BE2C (cell line): Measurements from ENCODE around the gene EDN3.

Experiments
- DNase-seq: peaks from one replicate; pipeline ENCODE4 v3.0.0-alpha.2; 2020
- H3K27me3 ChIP-seq: fragments of 250-450 bp; sonication (Bioruptor Pico); 2 replicates; pipeline ENCODE4 v1.5.1; 2020; ENCODE audit warnings: mild to moderate bottlenecking
- H3K36me3 ChIP-seq: fragments of 250-450 bp; sonication (Bioruptor Pico); 2 replicates; pipeline ENCODE4 v1.5.1; 2020; ENCODE audit warnings: mild to moderate bottlenecking
- H3K4me1 ChIP-seq: fragments of 250-450 bp; sonication (Bioruptor Pico); 2 replicates; pipeline ENCODE4 v1.5.1; 2020
- H3K4me3 ChIP-seq: 2 replicates; pipeline ENCODE4 v1.5.1; 2011; ENCODE audit warnings: low read depth, low read length
- H3K9me3 ChIP-seq: fragments of 250-450 bp; sonication (Bioruptor Pico); 2 replicates; pipeline ENCODE4 v1.5.1; 2020
- CTCF ChIP-seq: IDR thresholded peaks from 2 replicates; pipeline ENCODE4 v1.5.1; 2012; ENCODE audit warnings: mild to moderate bottlenecking, low read depth, low read length

EDN3 gene

GRCh38 chr20:59359906-59360725, 59.7 kb downstream of the EDN3 start:
- no peaks in the 10 kb centered on the region for H3K4me1 ChIP-seq
- no peaks in the 10 kb centered on the region for H3K27me3 ChIP-seq
- no peaks in the 10 kb centered on the region for H3K36me3 ChIP-seq
- TF ChIP-seq CTCF: no peak
- no peaks in the 10 kb centered on the region for H3K9me3 ChIP-seq
- H3K4me3 ChIP-seq: no peak overlapping the region
- DNase-seq: no peak

- TF ChIP-seq CTCF: no peak
- no peak for DNase-seq
- H3K9me3 ChIP-seq: no peaks in the 10 kb centered on the region
- no peaks in the 10 kb centered on the region for H3K4me1 ChIP-seq
- H3K36me3 ChIP-seq: no peaks in the 10 kb centered on the region
- no peak overlapping the region for H3K4me3 ChIP-seq
- H3K27me3 ChIP-seq: no peaks in the 10 kb centered on the region
Observed at GRCh38 chr20:59360934-59361333, 60.5 kb downstream of the EDN3 start.

- no peak for TF ChIP-seq CTCF
- Histone ChIP-seq H3K9me3 (no peaks in the 10 kb centered on the region), H3K4me3 (no peak overlapping the region), H3K27me3 (no peaks in the 10 kb centered on the region), H3K36me3 (no peaks in the 10 kb centered on the region), H3K4me1 (no peaks in the 10 kb centered on the region)
- no peak for DNase-seq
Observed at GRCh38 chr20:59361411-59361810, 61.0 kb downstream of the EDN3 start.

- no peaks in the 10 kb centered on the region for H3K9me3 ChIP-seq
- no peak for TF ChIP-seq CTCF
- no peak overlapping the region for H3K4me3 ChIP-seq
- no peaks in the 10 kb centered on the region for H3K36me3 ChIP-seq
- H3K4me1 ChIP-seq: no peaks in the 10 kb centered on the region
- H3K27me3 ChIP-seq: no peaks in the 10 kb centered on the region
- DNase-seq: no peak
Observed at GRCh38 chr20:59363101-59363500, 62.7 kb downstream of the EDN3 start.

GRCh38 chr20:59364611-59365010, 64.2 kb downstream of the EDN3 start:
- no peaks in the 10 kb centered on the region for H3K9me3 ChIP-seq
- no peaks in the 10 kb centered on the region for H3K4me1 ChIP-seq
- no peak for DNase-seq
- H3K4me3 ChIP-seq: no peak overlapping the region
- H3K27me3 ChIP-seq: no peaks in the 10 kb centered on the region
- H3K36me3 ChIP-seq: no peaks in the 10 kb centered on the region
- no peak for TF ChIP-seq CTCF

GRCh38 chr20:59365611-59366285, 65.3 kb downstream of the EDN3 start:
- Histone ChIP-seq H3K9me3 (no peaks in the 10 kb centered on the region), H3K4me3 (no peak overlapping the region), H3K4me1 (no peaks in the 10 kb centered on the region), H3K27me3 (no peaks in the 10 kb centered on the region), H3K36me3 (no peaks in the 10 kb centered on the region)
- DNase-seq: no peak
- TF ChIP-seq CTCF: no peak
